ENCODE data around the gene HEG1. TPM values are rescaled to one million over a fixed set of nuclear protein-coding genes. Genes with fewer than 3 reads are reported as not detected.

The HEG1 gene
- total and polyA plus RNA-seq, 2 of the 4 experiments (the other 2 are of a cell fraction), result 25.6 to 43.4 TPM

DNA sequence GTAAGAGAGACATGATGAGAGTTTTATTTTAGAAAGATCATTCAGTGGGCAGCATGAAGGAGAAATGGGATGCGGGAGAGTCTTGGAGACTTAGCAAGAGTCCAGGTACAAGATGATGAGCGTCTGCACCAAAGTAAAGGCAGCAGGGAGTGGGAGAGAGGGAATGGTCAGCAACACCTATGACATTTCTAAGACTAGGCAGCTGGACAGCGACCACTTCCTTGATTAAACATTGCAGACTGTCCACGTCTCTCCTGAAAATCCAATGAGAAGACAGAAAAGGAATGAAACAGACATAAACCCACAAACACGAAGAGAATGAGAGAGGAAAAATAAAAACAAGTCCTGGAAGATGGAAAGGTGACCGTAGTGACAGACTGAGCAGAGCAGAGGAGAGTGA lies 46.7 kb upstream of the HEG1 start:
- Histone ChIP-seq H2AK9ac (replicated peaks; ENCODE audit: low read depth, low read length, poor library complexity) (no peak overlapping the region), H3K4me3 (ENCODE audit: insufficient read depth, low read depth, low read length) (no peak overlapping the region), H3K27me3 (ENCODE audit: control insufficient read depth, insufficient read depth, low read length) (no peaks in the 10 kb centered on the region), H3K4me1 (ENCODE audit: control insufficient read depth, insufficient read depth, low read length) (peaks cover 5% of the 10 kb centered on the region), H4K8ac (ENCODE audit: low read depth in 2 of 2, low read length in 2 of 2) (no peak overlapping the region), H2AK5ac (ENCODE audit: low read depth, low read length) (no peak overlapping the region), H3K23ac (ENCODE audit: low read depth, low read length) (no peak overlapping the region), H2AFZ (replicated peaks; ENCODE audit: low read length, poor library complexity) (no peak overlapping the region), H3K79me1 (ENCODE audit: low read depth in 1 of 2, low read length in 2 of 2) (0 out of 4 replicates have a peak, but pooled peaks cover 0 to 1% of the 10 kb centered on the region in 2 experiments), H3K56ac (ENCODE audit: extremely low read depth, insufficient read depth, low read length) (no peak overlapping the region), H4K91ac (ENCODE audit: insufficient read depth, low read depth, low read length) (no peak overlapping the region), H3K9me1 (ENCODE audit: insufficient read depth, low read length) (peaks cover 5% of the 10 kb centered on the region), H2BK15ac (ENCODE audit: low read depth, low read length) (no peak overlapping the region), H2BK20ac (ENCODE audit: low read depth, low read length) (no peak overlapping the region; the same call in 1 of the 2 replicates), H3K18ac (ENCODE audit: low read depth, low read length) (no peak overlapping the region), H3K4ac (ENCODE audit: low read depth, low read length) (no peak overlapping the region; the same call in 1 of the 2 replicates), H3K4me2 (ENCODE audit: low read depth, low read length) (no peak overlapping the region), H3K36me3 (ENCODE audit: control insufficient read depth, insufficient read depth, low read length) (no peaks in the 10 kb centered on the region; the same call in 1 of the 2 replicates), H2BK5ac (ENCODE audit: low read depth, low read length, poor library complexity, severe bottlenecking) (no peak overlapping the region), H3K9ac (ENCODE audit: low read depth, low read length) (no peak overlapping the region), H3K9me3 (ENCODE audit: control insufficient read depth, insufficient read depth, low read length) (peaks cover 2% of the 10 kb centered on the region; the same call in 1 of the 2 replicates), H3K27ac (ENCODE audit: insufficient read depth, low read length) (no peak overlapping the region), H3K14ac (replicated peaks; ENCODE audit: low read depth, low read length) (no peak overlapping the region), H4K20me1 (ENCODE audit: insufficient read depth, low read length) (no peaks in the 10 kb centered on the region), H2BK120ac (ENCODE audit: low read depth, low read length) (no peak overlapping the region), H4K5ac (ENCODE audit: low read depth, low read length) (no peak overlapping the region)
- POLR2A ChIA-PET (ENCODE audit: unreplicated experiment), result no interaction called here
- dilution Hi-C loops (cut with HindIII; ENCODE audit: low sequenced_read_pairs, unreplicated experiment) (no loop called here), intact Hi-C loops (cut with micrococcal nuclease) (no loop called here), in situ Hi-C loops (cut with MboI; ENCODE audit: low sequenced_read_pairs) (no loop called here)
- CTCF ChIA-PET, result no interaction called here
- BruUV-seq (replicated peaks), result no TSS peak
- ATAC-seq (ENCODE audit: low read depth) (peak; percentile 27; the same call in 1 of the 2 replicates), DNase-seq (no peak)
- no CpG with 5 or more reads among the region's 6 CpGs for WGBS, 2 experiments (ENCODE audit: extremely low coverage in 2 of 2, insufficient read length in 1 of 2)
- no peak for TF ChIP-seq MAFK (IDR thresholded peaks at IDR 0.05; ENCODE audit: low read depth, low read length)
- TF ChIP-seq CEBPB (IDR thresholded peaks at IDR 0.05; ENCODE audit: low read depth, low read length), result no peak
- TF ChIP-seq BHLHE40 (IDR thresholded peaks at IDR 0.05; ENCODE audit: low read depth, low read length), result no peak
- no peak for TF ChIP-seq MXI1 (IDR thresholded peaks at IDR 0.05; ENCODE audit: borderline replicate concordance, low read depth, low read length)
- no peak for TF ChIP-seq SMC3 (IDR thresholded peaks at IDR 0.05; ENCODE audit: low read depth, low read length)
- TF ChIP-seq, protein P1, sequence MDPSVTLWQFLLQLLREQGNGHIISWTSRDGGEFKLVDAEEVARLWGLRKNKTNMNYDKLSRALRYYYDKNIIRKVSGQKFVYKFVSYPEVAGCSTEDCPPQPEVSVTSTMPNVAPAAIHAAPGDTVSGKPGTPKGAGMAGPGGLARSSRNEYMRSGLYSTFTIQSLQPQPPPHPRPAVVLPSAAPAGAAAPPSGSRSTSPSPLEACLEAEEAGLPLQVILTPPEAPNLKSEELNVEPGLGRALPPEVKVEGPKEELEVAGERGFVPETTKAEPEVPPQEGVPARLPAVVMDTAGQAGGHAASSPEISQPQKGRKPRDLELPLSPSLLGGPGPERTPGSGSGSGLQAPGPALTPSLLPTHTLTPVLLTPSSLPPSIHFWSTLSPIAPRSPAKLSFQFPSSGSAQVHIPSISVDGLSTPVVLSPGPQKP (IDR thresholded peaks at IDR 0.05; ENCODE audit: borderline replicate concordance, low read depth, low read length), result no peak
- no peak for TF ChIP-seq POLR2A (IDR thresholded peaks at IDR 0.05; ENCODE audit: low read depth, low read length)
- TF ChIP-seq FOS (IDR thresholded peaks at IDR 0.05; ENCODE audit: low read depth, low read length), result no peak
- TF ChIP-seq, protein P2, sequence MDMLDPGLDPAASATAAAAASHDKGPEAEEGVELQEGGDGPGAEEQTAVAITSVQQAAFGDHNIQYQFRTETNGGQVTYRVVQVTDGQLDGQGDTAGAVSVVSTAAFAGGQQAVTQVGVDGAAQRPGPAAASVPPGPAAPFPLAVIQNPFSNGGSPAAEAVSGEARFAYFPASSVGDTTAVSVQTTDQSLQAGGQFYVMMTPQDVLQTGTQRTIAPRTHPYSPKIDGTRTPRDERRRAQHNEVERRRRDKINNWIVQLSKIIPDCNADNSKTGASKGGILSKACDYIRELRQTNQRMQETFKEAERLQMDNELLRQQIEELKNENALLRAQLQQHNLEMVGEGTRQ (IDR thresholded peaks at IDR 0.05; ENCODE audit: low read depth, low read length), result no peak
- TF ChIP-seq RFX5 (IDR thresholded peaks at IDR 0.05; ENCODE audit: low read depth, low read length), result no peak
- no peak for TF ChIP-seq CHD1 (IDR thresholded peaks at IDR 0.05; ENCODE audit: low read depth, low read length)
